Esophagus mucosa (tissue), 1 donor: ENCODE results near the gene PTGES2. TPM values are rescaled to one million over a fixed set of nuclear protein-coding genes. Genes with fewer than 3 reads are reported as not detected.
A peak's percentile ranks its signal among the peaks of the same experiment; 100 is the strongest.
"Not testable (repeated sequence)": the region's sequence is repeated elsewhere in the genome, so short reads cannot be mapped to it uniquely, and the experiment has no call there.

Experiments
- ATAC-seq: fragments of 200-7000 bp; cut with Tn5 transposase; one replicate; pipeline ENCODE4 v1.9.1; 2020
- total RNA-seq: library from RNA; stranded (reverse); gene quantifications from one replicate; pipeline ENCODE4 v1.2.4, GENCODE V29; 2023
- donor health status: DM: yes; HTN: yes; CAD: no.

PTGES2 gene
- total RNA-seq, 1 donor from 2014 or later: 52.0 TPM

- peak; percentile 40 for ATAC-seq
Observed at GRCh38 chr9:128136816-128137793, 9.6 kb upstream of the PTGES2 start.

DNA sequence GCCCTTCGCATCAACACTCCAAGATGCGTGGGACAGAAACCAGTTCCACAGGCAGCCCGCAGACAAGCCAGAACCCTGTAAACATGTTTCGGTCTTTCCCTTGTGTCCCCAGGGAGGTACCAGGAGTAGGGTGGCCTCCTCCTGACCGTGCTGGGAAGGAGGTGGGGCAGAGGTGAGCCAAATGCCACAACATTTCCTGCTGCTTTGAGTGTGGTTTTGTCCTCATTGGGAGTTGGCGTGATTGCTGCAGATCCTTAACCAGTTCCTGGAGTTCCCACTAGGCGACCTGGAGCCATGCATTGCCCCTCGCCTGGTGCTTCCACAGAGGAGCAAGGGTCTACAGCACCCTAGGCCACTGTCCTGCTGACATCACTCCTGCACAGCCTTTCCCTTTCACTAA lies 8.0 kb upstream of the PTGES2 start:
- ATAC-seq: peak; percentile 61

DNA sequence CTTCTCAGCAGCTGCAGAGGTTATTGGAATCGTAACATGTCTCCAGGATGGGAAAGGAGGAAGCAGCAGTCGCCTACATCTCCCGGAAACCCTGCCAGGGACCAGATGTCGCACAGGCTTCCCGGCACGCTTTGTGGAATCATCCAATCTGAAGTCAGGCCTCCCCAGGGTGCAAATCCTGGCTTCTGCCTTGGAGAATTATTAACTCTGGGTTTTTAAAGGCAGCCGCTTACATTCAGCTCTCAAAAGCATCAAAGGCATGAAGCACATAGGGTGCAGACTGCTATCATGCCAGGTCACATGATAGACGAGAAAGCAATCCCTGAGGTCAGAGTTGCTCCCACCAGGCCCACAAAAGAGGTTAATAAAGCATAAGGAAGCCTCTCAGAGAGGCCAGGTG lies 4.6 kb upstream of the PTGES2 start:
- not testable (repeated sequence) for ATAC-seq

- ATAC-seq: not testable (repeated sequence)
Observed at GRCh38 chr9:128131346-128131745, 3.8 kb upstream of the PTGES2 start.

DNA sequence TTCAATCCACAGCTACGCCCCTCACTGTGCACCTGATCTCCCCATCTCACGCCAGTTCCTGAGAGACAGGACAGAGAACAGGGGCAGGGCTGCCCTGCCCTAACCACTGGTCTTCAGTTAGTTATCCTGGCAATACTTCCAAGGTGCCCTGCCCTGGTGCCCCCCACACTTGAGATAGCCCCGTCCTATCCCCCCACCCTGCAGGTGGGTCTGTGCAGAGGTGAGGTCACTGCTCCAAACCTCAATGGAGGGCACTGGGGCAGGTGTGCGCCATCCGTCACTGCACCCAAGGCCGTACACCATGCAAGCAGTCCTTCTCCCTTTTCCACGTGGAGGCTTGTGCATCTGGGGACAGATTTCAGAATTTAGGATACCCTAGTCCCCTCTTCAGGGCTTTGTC lies 3.1 kb upstream of the PTGES2 start:
- not testable (repeated sequence) for ATAC-seq

DNA sequence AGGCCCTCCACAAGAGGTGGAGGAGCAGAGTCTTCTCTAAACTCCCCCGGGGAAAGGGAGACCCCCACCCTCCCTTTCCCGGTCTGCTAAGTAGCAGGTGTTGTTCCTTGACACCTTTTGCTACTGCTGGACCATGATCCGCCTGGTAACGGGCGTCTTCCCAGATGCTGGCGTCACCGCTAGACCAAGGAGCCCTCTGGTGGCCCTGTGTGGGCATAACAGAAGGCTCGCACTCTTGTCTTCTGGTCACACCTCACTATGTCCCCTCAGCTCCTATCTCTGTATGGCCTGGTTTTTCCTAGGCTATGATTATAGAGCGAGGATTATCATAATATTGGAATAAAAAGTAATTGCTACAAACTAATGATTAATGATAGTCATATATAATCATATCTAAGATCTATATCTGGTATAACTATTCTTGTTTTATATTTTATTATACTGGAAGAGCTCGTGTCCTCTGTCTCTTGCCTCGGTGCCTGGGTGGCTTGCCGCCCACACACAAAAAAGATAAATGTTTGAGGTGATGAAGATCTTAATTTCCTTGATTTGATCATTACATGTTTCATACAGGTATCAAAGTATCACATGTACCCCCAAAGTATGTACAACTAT lies 2.6 kb upstream of the PTGES2 start:
- ATAC-seq: not testable (repeated sequence)

DNA sequence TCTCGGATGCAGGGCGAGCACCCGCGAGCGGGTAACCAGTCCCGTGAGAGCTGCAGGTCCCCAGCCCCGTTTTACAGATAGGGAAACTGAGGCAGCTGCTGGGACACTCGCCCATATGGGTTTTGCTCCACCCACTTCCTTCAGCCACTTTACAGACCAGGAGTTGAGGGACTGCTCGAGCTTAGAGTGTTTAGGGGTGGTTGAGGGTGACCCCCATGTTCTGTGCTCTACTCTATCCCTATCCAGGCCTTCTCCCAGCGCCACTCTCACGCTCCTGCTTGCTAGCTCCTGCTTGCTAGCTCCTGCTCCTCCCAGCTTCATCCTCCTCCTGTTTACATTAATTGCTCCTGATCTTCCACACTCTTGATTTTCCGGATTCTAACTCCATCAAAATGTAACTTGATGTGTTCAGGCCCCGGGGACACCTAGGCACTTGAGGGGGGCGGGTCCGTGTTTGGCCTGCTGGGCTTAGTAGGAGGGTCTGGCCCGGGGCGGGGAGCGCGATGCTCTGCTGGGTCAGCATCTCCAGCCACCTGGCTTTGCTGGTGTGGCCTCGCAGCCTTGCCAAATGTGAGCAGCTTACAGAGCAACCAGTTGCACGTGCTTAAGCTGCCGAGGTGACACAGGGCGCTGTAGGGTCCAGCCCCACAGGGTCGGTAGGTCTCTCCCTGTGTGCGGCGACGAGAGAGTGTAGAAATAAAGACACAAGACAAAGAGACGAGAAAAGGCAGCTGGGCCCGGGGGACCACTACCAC lies 1.5 kb upstream of the PTGES2 start:
- ATAC-seq: no peak

- ATAC-seq: peak; percentile 88
Observed at GRCh38 chr9:128127990-128128835, 684 bp upstream of the PTGES2 start.

DNA sequence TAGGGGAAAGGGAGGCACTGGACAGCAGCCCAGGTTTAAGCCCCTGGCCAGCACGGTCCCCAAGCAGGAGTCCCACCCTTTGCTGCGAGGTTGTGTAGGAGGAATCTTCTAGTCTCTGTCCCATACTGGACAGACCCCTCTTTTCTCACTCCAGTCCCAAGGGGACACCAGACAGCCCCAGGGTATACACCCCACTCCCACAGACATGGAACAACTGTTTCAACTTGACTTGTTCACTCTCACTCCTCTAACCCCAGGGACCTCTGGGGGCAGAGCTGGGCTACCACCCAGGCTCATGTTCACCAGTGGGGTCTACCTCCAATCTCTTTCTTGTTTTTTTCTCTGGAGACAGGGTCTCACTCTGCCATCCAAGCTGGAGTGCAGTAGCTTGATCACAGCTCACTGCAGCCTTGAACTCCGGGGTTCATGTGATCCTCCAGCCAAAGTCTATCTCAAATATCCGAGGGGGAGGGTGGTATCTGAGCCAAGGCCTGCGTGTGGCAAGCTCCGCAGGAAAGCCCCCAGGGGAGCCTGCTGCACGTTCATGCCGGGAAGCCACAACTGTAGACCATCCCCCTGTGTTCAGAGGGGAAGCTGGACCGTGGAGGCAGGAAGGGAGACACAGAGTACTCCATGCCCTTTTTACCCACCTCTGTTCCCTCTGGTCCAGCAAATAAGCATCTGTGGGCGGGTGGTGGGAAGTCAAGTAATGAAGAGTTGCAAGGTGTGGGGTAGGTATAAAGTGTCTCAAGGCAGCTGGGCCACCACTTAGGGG lies 1.8 kb downstream of the PTGES2 start:
- ATAC-seq: no peak

DNA sequence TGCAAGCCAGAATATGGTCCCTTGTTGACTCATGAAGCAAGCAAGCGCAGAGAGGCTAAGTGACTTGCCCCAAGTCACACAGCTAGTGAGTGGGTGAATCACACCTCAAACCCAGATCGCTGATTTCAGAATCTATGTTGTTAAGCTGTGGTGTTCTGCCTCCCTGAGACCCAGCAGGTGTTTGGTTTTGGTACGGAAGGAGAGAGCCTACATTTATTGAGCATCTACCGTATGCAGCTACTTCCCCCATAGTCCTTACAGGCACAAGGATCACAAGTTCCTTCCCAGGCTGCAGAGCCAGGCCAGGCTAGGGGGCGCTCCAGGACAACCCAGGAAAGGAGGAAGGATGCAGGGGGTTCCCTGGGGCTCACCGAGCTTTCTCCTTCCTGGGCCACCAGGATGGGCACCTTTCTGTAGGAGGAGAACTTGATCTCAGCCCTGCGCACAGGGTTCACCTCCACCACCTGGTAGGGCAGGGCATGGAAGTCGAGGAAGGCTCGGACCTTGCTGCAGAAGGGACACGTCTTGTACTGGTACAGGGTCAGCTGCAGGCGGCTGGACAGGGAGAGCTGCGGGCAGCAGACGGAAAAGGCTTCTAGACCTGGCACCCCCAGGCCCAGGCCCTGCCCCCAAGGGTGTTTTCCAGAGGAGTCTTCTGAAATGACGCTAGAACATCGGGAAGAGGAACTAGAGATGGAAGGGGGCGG lies 2.5 kb downstream of the PTGES2 start:
- ATAC-seq: no peak

GRCh38 chr9:128124451-128124850 lies 3.1 kb downstream of the PTGES2 start:
- ATAC-seq: no peak

DNA sequence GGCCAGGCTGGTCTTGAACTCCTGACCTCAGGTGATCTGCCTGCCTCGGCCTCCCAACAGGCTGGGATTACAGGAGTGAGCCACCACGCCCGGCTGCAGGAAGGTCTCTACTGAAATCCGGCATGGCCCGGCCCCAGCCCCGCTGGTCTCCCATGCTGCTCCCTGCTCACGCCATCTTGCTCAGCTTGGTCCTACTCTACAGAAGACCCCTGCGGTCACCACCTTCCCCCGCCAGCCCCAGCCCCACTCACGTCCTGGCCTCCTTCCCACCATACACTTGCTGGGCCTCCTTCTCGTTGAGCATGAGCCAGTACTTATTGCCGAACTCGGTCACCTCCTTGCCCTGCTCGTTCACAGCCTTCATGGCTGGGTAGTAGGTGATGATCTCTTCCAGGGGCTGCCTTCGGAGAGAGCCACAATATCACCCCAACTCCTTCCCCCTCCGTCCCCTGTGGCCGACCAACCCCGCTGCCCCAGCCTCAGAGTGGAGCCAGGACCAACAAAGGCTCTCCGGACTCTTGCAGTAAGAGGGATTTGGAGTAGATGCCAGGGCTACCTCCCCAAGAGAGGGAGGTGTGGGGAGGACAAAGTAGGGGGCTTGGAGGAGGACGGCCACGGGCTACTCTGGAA lies 4.0 kb downstream of the PTGES2 start:
- no peak for ATAC-seq

DNA sequence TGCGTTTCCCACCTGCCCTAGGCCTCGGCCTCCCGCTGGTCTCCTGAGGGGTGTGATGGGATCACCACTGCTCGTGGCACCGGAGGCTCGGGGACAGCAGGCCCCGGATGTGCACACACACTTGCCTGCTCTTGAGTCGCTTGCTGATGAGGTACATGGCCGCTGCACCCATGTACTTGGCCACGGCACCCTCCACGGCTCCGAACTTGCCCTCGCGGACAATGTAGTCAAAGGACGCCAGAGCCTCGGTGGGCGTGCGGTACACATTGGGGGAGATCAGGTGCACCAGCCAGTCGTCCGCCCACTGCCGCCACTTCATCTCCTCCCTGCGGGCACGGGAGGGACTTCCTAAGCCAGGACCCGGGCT lies 4.7 kb downstream of the PTGES2 start:
- no peak for ATAC-seq

DNA sequence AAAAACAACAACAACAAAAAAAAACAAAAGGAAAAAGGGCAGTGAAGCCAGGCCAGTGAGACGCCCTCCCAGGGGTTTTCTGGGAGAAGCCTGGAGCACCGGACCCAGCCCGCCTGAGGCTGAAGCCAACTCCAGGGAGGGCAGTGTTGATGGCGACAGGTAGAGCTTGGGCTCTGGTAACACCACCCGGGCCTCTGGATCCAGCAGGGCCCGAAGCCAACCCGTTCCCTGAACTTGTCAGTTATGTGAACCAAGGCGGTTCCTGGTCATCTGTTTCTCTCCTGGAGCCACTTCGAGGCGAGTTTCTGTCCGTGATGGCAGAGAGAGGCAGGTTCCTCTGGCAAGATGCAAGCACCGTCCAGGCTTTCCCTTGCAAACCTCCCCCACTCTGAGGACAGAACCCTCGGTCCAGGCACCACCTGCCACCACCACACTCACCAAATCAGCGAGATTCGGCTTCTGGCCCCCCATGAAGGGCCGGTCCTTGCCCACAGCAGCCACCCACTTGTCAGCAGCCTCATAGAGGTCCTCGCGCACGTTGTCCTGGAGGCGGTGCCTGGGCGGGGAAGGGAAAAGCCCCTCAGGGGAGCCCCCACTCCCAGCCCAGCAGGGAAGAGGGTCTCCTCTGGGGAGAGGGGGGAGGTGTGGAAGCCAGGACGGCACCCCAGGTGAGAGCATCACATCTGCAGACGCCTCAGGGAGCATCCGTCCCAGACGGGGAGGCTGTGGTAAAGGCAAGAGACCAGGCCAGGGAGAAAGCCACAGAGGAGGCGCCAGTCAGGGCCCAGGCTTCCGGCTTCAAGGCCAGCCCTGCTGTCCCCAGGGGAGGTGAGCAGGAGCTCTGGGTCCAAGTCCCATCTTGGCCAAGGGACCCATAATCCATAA lies 5.4 kb downstream of the PTGES2 start:
- ATAC-seq: no peak

GRCh38 chr9:128121466-128121810 lies 6.1 kb downstream of the PTGES2 start:
- ATAC-seq: no peak

GRCh38 chr9:128120741-128121465 lies 6.6 kb downstream of the PTGES2 start:
- no peak for ATAC-seq

- ATAC-seq: no peak
Observed at GRCh38 chr9:128120061-128120740, 7.3 kb downstream of the PTGES2 start.
